Measurements from ENCODE around the gene YTHDF1.

The YTHDF1 gene

DNA sequence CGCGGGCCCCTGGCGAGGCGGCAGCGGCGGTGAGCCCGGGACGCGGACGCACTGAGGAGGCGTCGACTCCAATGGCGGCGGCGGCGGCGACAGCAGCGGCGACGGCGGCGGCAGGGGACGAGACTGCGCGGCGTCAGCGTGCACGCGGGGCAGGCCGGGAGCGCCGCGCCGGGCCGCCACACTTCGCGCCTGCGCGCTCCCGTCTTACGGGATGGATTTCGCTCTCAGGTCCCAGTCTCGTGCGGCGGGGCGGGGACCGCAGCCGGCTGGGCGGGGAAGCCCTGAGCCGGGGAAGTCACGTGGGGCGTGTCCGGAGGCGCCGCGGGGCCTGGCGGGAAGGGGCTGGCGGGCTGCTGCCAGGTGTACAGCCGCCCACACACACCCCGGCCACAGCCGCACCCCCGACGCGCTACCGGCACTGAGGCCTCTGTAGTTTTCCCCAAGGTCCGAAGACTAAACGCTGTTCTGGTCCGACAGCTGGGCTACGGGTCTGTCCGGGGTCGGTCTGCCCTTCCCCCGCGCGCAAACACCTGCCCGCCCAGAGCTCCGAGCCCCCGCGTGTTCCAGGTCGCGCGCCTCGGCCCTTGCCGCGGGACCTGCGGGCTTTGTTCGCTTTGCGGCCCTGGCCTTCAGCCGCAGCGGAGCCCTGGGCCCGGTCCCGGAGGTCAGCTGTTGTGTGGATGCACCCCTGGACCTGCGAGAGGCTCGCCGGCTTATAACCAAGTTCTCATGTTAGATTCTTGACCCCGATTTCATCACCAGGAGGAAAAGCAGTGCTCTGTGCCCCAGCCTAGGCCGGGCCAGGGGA is at the start of gene YTHDF1 (continued):
- TF ChIP-seq INSM2 (tag by site-specific recombination; IDR thresholded peaks at IDR 0.05) (peak; percentile 29; the same call in 1 of the 2 replicates), ZNF639 (tag by site-specific recombination; IDR thresholded peaks at IDR 0.05) (no peak), ZNF423 (tag by site-specific recombination; IDR thresholded peaks at IDR 0.05) (no peak), RBAK (tag by site-specific recombination; IDR thresholded peaks at IDR 0.05) (no peak), ZNF302 (tag by site-specific recombination; IDR thresholded peaks at IDR 0.05; ENCODE audit: low read depth) (no peak), WT1 (tag by site-specific recombination; IDR thresholded peaks at IDR 0.05) (no peak), ZNF18 (tag by site-specific recombination; IDR thresholded peaks at IDR 0.05) (no peak), SP3 (tag by site-specific recombination; IDR thresholded peaks at IDR 0.05) (peak; percentile 69), ZNF548 (tag by site-specific recombination; IDR thresholded peaks at IDR 0.05) (no peak), ZNF560 (tag by site-specific recombination; IDR thresholded peaks at IDR 0.05; ENCODE audit: borderline replicate concordance) (no peak), ZBTB49 (tag by site-specific recombination; IDR thresholded peaks at IDR 0.05; ENCODE audit: low read depth) (no peak), ZNF555 (tag by site-specific recombination; conservative IDR thresholded peaks at IDR 0.05) (no peak), ZNF350 (tag by site-specific recombination; IDR thresholded peaks at IDR 0.05) (no peak), ZBTB8A (tag by site-specific recombination; IDR thresholded peaks at IDR 0.05) (peak; percentile 91), ZNF184 (tag by site-specific recombination; IDR thresholded peaks at IDR 0.05) (no peak), ZNF266 (tag by site-specific recombination; IDR thresholded peaks at IDR 0.05; ENCODE audit: low read depth) (no peak), SALL2 (tag by site-specific recombination; IDR thresholded peaks at IDR 0.05; ENCODE audit: borderline replicate concordance) (no peak), ZFHX2 (tag by site-specific recombination; conservative IDR thresholded peaks at IDR 0.05) (peak; percentile 92), ZNF501 (tag by site-specific recombination; IDR thresholded peaks at IDR 0.05) (peak; percentile 46; the same call in 1 of the 2 replicates), ZNF274 (IDR thresholded peaks at IDR 0.05; ENCODE audit: low read length) (no peak), ZNF274 (tag by site-specific recombination; IDR thresholded peaks at IDR 0.05; ENCODE audit: borderline replicate concordance) (no peak), GLI4 (tag by site-specific recombination; IDR thresholded peaks at IDR 0.05) (no peak), ZSCAN16 (tag by site-specific recombination; IDR thresholded peaks at IDR 0.05) (no peak)
- TF ChIP-seq, protein P1, sequence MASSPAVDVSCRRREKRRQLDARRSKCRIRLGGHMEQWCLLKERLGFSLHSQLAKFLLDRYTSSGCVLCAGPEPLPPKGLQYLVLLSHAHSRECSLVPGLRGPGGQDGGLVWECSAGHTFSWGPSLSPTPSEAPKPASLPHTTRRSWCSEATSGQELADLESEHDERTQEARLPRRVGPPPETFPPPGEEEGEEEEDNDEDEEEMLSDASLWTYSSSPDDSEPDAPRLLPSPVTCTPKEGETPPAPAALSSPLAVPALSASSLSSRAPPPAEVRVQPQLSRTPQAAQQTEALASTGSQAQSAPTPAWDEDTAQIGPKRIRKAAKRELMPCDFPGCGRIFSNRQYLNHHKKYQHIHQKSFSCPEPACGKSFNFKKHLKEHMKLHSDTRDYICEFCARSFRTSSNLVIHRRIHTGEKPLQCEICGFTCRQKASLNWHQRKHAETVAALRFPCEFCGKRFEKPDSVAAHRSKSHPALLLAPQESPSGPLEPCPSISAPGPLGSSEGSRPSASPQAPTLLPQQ (tag by site-specific recombination; IDR thresholded peaks at IDR 0.05), result peak; percentile 69
- TF ChIP-seq, protein P2, sequence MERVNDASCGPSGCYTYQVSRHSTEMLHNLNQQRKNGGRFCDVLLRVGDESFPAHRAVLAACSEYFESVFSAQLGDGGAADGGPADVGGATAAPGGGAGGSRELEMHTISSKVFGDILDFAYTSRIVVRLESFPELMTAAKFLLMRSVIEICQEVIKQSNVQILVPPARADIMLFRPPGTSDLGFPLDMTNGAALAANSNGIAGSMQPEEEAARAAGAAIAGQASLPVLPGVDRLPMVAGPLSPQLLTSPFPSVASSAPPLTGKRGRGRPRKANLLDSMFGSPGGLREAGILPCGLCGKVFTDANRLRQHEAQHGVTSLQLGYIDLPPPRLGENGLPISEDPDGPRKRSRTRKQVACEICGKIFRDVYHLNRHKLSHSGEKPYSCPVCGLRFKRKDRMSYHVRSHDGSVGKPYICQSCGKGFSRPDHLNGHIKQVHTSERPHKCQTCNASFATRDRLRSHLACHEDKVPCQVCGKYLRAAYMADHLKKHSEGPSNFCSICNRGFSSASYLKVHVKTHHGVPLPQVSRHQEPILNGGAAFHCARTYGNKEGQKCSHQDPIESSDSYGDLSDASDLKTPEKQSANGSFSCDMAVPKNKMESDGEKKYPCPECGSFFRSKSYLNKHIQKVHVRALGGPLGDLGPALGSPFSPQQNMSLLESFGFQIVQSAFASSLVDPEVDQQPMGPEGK (tag by site-specific recombination; IDR thresholded peaks at IDR 0.05), result peak; percentile 89
- TF ChIP-seq, protein P3, sequence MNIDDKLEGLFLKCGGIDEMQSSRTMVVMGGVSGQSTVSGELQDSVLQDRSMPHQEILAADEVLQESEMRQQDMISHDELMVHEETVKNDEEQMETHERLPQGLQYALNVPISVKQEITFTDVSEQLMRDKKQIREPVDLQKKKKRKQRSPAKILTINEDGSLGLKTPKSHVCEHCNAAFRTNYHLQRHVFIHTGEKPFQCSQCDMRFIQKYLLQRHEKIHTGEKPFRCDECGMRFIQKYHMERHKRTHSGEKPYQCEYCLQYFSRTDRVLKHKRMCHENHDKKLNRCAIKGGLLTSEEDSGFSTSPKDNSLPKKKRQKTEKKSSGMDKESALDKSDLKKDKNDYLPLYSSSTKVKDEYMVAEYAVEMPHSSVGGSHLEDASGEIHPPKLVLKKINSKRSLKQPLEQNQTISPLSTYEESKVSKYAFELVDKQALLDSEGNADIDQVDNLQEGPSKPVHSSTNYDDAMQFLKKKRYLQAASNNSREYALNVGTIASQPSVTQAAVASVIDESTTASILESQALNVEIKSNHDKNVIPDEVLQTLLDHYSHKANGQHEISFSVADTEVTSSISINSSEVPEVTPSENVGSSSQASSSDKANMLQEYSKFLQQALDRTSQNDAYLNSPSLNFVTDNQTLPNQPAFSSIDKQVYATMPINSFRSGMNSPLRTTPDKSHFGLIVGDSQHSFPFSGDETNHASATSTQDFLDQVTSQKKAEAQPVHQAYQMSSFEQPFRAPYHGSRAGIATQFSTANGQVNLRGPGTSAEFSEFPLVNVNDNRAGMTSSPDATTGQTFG (tag by site-specific recombination; IDR thresholded peaks at IDR 0.05; ENCODE audit: borderline replicate concordance), result no peak
